Eye (tissue), 1 donor: ENCODE measurements around the gene C5.

ENCODE experiments used
- DNase-seq: peaks from one replicate; pipeline ENCODE4 v3.0.0-alpha.2; 2015

Gene C5

GRCh38 chr9:120938851-120939250 is 111.2 kb downstream of the C5 start:
- no peak for DNase-seq

- DNase-seq, result no peak
Measured at GRCh38 chr9:120937596-120937995, 112.5 kb downstream of the C5 start.

- DNase-seq, result no peak
Measured at GRCh38 chr9:120937127-120937526, 112.9 kb downstream of the C5 start.

- DNase-seq, result no peak
Measured at GRCh38 chr9:120936764-120937122, 113.3 kb downstream of the C5 start.

GRCh38 chr9:120936011-120936763 is 113.9 kb downstream of the C5 start:
- DNase-seq, result peak; percentile 94

GRCh38 chr9:120935383-120935857 is 114.7 kb downstream of the C5 start:
- peak; percentile 88 for DNase-seq

GRCh38 chr9:120934281-120934680 is 115.8 kb downstream of the C5 start:
- DNase-seq, result no peak

GRCh38 chr9:120933310-120934055 is 116.6 kb downstream of the C5 start:
- no peak for DNase-seq

GRCh38 chr9:120932086-120932823 is 117.8 kb downstream of the C5 start:
- DNase-seq, result no peak

GRCh38 chr9:120931231-120932085 is 118.6 kb downstream of the C5 start:
- DNase-seq, result peak; percentile 42

GRCh38 chr9:120929229-120929791 is 120.8 kb downstream of the C5 start:
- DNase-seq, result no peak

GRCh38 chr9:120928483-120929228 is 121.4 kb downstream of the C5 start:
- peak; percentile 81 for DNase-seq

GRCh38 chr9:120928015-120928482 is 122.0 kb downstream of the C5 start:
- peak; percentile 73 for DNase-seq

GRCh38 chr9:120927269-120928014 is 122.6 kb downstream of the C5 start:
- DNase-seq, result no peak

GRCh38 chr9:120926397-120926928 is 123.6 kb downstream of the C5 start, which contains the start of gene TRAF1:
Gene TRAF1, minus strand, starts transcription at chr9:120926796. Its CDS starts 721 bp downstream, at chr9:120926075.
- no peak for DNase-seq

GRCh38 chr9:120925535-120926396 is 124.3 kb downstream of the C5 start:
- no peak for DNase-seq

- no peak for DNase-seq
Measured at GRCh38 chr9:120924698-120925534, 125.2 kb downstream of the C5 start.
